ENCODE results near the gene GTF2I.
A peak's percentile ranks its signal among the peaks of the same experiment; 100 is the strongest.
"Not testable (repeated sequence)": the region's sequence is repeated elsewhere in the genome, so short reads cannot be mapped to it uniquely, and the experiment has no call there.

Gene GTF2I

GRCh38 chr7:74657692-74658177, at the start of gene GTF2I:
Gene GTF2I (plus strand): TSS chr7:74657718. CDS start chr7:74689129, 31,411 bp downstream.
- DNase-seq = no peak

DNA sequence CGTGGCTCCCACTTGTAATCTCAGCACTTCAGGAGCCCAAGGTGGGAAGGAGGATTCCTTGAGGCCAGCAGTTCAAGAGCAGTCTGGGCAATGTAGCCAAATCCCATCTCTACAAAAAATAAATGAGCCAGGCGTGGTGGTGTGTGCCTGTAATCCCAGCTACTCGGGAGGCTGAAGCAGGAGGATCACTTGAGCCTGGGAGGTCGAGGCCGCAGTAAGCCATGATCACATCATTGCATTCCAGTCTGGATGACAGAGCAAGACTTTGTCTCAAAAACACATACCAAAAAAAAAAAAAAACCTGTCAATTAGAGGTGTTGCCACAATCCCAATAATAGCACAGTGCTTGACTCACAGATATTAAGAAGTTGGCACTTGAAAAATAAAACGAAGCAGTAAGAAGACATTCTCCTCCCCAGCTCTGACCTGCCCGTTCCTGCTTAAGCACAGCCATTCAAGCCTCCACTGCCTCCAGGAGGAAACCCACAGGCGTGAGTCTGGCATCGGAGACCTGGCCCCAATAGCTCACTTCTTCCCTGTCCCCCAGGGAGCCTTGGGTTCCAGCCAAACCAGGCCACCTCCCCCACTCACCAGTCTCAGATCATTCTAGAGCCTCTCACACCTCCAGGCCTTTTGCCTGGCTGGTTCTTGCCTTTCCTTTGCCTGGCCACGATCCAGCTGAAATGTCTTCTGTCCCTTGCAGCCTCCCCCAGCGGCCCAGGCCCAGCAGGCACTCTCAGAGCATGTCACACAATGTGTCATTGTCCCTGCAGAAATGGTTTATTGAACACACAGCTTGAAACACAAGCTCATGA, 45.3 kb upstream of the GTF2I start:
- no peak for DNase-seq

DNA sequence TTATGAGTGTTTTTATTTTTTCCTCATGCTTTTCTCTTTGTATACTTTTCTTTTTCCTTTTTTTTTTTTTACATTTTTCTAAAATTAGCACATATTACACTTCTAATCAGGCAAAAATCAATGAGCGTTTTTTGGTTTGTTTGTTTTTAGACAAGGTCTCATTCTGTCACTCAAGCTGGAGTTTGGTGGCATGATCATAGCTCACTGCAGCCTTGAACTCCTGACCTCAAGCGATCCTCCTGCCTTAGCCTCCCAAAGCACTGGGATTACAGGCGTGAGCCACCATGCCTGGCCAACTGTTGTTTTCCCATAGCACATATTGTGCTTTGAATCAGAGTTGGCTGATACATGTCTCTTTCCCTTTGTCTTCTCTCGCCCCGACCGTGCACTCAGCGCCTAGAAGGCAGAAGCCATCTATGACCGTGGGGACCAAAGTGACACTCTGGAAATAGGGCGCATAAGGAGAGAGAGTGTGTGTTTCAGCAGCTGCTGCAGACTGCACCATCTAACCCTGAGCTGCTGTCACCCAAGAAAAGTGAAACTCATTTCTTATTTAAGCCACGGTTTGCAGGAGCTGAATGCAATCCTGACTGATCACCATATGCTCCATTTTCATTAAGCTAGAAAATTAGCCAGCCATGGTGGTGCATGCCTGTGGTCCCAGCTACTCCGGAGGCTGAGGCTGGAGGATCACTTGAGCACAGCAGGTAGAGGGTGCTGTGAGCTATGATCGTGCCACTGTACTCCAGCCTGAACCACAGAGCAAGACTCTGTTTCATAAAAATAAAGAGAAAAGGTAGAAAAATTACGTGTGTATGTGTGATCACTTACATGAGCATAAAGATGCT, 41.4 kb upstream of the GTF2I start:
- no peak for DNase-seq

DNA sequence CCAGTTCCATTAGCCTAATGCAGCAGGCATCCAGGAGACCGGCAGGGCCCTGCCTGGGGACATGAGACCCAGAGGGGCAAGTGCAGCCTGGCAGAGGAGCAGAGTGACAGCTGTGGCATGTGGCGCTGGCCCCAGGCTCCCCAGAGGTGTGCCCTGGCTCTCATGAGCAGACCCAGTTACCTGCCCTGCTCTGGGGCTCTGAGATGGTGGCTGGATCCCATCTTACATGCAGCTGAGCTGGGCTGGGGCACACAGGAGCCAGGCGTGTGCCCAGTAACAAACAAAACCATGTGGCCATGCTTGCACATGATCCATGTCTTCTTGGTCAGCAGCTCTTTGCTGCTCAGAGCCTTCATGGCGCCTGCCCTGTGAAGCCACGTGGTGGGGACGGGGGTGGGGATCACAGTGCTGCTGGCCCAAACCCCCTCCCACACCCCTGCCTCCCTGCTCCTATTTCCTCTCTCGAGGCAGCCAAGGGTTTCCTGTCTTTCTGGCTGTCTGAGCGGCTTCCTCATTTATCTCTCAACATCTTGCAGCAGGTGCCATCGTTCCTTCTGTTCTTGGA, 40.3 kb upstream of the GTF2I start:
- DNase-seq = peak; percentile 21 to 24

DNA sequence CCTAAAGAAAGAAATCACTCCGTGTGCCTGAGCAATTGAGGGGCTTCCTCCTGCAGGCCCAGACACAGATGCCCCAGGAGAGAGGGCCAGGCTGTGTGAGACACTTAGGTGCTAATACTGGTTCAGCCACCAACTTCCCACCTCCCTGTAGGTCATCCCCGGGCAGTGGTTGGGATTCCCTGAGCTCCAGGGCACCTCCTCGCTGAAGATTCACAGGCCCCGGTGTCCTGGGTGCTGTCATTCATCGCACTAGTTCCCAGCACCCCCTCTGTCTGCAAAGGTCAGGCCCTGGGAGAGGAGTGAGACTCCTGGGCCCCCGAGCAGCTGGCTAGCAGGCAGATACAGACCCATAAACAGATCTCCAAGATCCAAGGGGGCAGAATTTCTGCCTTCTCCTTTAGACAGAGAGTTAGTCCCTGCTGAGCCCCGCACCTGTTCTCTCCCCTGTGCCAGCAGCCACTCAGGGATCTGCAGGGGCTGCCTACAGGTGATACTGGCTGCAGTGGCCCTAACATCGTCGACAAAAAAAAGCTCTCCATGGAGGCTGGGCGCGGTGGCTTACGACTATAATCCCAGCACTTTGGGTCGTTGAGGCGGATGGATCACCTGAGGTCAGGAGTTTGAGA, 38.2 kb upstream of the GTF2I start:
- no peak for DNase-seq

DNA sequence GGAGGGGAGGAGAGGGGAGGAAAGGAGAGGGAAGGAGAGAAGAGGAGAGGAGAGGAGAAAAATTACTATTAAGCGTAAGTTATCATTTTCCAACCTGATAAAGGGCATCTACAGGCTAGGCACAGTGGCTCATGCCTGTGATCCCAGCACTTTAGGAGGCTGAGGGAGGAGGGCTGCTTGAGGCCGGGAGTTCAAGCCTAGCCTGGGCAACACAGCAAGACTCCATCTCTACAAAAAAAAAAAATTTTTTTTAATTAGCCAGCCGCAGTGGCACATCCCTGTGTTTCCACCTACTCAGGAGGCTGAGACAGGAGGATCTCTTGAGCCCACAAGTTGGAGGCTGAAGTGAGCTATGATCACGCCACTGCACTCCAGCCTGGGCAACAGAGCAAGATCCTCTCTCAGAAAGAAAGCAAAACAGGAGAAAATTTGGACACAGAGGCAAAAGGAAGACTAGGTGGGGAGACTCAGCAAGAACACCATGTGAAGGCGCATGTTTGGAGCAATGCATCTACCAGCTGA, 35.2 kb upstream of the GTF2I start:
- DNase-seq = no peak

DNA sequence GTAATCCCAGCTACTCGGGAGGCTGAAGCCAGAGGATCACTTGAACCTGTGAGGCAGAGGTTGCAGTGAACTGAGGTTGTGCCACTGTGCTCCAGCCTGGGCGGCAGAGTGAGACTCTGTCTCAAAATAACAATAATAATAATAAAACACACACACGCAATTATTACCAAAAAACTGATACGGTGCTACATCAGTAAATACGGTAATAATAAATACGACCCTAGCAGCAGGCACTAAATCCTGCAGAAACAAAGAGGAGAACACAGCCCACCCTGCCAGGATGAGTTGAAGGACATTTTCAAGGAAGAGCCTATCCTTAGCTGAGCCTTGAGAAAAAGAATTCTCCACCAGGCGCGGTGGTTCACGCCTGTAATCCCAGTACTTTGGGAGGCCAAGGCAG, 34.4 kb upstream of the GTF2I start:
- DNase-seq = no peak

GRCh38 chr7:74625446-74625845, 32.1 kb upstream of the GTF2I start:
- no peak for DNase-seq

- no peak for DNase-seq
Measured at GRCh38 chr7:74627661-74628411, 29.7 kb upstream of the GTF2I start.

- no peak for DNase-seq
Measured at GRCh38 chr7:74632505-74632904, 25.0 kb upstream of the GTF2I start.

DNA sequence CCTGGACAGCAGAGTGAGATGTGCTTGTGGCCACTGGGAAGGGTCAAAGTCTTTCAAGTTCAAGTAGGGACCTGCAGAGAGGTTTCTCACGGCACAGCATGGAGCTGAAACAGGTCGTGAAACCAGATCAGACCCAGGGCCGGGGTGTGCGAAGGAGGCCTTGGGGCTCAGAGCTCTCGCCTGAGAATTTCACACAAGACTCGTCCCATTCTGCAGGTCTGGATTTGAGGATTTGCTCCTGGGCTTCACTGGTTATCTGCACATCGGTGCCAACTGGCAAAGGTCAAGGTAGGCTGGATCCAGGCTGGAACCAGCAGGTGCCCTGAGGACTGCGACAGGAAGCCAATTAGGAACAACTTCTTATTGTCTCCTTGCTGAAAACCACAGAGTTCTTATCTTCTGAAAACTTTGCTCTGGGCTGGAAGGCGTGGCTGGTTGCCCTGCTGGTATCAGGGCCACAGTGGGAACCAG, 24.0 kb upstream of the GTF2I start:
- DNase-seq = no peak

DNA sequence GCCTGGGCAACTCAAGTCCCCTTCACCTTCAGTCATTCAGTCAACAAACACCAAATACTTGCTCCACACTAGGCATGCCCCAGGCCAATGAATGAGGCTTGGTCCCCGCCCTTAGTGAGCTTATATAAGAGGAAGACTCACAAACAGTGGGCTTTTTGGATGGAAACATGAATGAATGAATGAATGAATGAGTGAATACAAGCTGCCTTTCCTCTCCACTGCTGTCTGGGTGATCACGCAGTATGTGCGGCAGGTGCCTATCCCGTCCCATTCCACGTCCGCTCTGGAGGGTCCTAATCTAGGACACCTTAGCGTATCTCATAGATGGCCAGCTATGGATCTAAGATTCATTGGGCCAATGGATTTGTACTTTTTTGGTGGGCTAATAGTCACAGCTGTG, 19.8 kb upstream of the GTF2I start:
- DNase-seq = no peak

DNA sequence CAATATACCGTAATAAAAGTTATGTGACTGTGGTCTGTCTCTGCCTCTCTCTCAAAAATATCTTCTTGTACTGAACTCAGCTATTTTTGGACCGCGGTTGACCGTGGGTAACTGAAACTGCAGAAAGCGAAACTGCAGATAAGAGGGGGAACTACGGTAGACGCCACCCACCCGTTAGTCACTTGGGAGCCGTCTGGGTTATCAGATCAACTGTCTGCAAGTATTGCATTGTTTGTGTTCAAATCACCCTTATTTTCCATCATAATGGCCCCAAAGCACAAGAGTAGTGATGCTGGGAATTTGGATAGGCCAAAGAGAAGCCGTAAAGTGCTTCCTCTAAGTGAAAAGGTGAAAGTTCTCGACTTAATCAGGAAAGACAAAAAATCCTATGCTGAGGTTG, 7.5 kb upstream of the GTF2I start:
- DNase-seq = peak; percentile 82 to 91

DNA sequence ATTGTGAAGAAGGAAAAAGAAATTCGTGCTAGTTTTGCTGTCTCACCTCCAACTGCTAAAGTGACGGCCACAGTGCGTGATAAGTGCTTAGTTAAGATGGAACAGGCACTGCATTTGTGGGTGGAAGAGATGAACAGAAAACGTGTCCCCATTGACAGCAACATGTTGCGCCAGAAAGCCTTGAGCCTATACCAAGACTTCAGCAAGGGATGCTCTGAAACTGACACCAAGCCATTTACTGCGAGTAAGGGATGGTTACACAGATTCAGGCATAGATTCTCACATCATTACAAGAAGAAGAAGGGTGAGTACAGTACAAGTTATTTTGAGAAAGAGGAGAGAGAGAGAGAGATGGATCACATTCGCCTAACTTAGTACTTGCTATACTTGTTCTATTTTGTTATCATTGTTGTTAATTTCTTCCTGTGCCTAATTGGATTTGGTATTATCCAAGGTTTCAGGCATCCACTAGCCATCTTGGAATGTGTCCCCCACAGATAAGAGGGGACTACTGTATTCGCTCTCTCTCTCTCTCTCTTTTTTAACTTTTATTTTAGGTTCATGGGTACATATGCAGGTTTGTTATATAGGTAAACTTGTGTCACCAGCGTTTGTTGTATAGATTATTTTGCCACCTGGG, 6.9 kb upstream of the GTF2I start:
- peak in 1 of 2 experiments; percentile 48 for DNase-seq

- DNase-seq = not testable (repeated sequence)
Measured at GRCh38 chr7:74651133-74651504, 6.4 kb upstream of the GTF2I start.

GRCh38 chr7:74653686-74654181, 3.8 kb upstream of the GTF2I start:
- no peak for DNase-seq

DNA sequence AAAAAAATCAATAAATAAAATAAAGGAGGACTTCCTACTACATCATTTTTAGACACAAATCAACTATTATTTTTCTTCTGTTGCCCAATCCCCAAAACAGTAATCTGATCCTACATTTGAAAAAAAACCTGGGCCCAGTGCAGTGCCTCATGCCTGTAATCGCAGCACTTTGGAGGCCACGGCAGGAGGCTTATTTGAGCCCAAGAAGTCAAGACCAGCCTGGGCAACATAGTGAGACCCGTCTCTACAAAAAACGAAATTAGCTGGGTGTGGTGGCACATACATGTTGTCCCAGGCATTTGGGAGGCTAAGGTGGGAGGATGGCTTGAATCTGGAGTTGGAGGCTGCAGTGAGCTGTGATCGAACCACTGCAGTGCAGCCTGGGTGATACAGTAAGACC, 2.7 kb upstream of the GTF2I start:
- DNase-seq = no peak

DNA sequence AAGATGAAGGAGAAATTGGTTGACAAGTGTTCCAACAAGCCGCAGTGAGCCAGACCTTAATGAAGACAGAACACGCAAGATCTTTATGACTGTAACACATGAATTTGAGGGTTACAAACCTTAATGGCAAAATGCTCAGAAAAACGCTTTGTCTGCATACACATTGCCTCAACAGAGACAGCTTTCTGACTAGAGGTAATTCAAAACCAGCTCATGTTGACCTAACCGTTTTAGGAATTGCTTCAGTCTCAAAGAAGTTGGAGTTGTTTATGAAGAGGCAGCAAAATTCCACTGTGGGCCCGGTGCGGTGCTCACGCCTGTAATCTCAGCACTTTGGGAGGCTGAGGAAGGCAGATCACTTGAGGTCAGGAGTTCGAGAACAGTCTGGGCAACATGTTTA, 2.2 kb upstream of the GTF2I start:
- DNase-seq = no peak

DNA sequence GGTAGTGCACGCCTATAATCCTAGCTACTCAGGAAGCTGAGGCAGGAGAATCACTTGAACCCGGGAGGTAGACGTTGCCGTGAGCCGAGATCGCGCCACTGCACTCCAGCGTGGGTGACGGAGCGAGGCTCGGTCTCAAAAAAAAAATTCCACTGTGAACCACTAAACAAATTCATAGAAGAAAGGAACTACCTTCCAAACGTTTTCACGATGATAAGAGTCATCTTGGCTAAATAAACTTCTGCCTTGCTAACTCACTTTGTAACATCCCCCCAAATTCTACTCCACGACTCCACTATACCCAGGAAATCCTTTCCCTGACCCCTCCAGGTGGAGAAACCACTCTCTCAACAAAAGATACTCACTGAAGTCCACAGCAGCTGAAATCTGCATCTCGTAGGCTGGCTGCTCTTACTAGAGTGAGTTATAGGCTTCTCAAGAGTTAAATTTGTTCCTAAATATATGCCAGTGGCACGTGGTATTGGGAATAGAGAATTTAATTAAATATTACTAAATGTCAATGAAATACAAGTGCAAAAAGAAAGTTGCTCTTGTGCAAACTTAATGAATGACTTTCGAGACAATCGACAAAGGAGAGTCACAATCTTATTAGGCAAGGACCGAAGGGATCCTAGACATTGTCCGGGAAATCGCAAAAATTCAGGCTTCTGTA, 1.6 kb upstream of the GTF2I start:
- no peak for DNase-seq

DNA sequence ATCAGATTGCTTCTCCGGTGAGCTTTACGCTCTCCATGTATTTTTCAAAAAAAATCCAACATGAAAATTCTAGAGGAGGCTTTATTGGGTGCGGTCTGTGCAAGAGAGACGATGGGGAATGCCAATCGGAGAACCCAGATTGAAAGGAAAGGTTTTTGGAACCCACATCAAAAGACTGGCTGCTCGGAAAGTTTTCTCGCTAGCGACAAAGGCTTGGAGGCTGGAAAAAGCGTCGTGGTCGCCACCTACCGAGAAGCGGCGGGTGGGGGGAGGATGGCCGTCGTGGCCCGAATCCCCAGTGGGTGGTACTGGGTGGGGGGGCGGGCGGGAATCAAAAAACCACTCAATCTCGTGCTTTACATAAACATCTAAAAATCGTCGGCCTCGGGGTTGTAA, 1.1 kb upstream of the GTF2I start:
- peak; percentile 66 to 76 for DNase-seq

Measured in activated CD4-positive, alpha-beta T cell treated with anti-CD3 and anti-CD28 coated beads, Interleukin-2, amount 50 U/mL, for 48 hours (primary cell).